ENCODE results near the gene CIB4.

CIB4 gene

DNA sequence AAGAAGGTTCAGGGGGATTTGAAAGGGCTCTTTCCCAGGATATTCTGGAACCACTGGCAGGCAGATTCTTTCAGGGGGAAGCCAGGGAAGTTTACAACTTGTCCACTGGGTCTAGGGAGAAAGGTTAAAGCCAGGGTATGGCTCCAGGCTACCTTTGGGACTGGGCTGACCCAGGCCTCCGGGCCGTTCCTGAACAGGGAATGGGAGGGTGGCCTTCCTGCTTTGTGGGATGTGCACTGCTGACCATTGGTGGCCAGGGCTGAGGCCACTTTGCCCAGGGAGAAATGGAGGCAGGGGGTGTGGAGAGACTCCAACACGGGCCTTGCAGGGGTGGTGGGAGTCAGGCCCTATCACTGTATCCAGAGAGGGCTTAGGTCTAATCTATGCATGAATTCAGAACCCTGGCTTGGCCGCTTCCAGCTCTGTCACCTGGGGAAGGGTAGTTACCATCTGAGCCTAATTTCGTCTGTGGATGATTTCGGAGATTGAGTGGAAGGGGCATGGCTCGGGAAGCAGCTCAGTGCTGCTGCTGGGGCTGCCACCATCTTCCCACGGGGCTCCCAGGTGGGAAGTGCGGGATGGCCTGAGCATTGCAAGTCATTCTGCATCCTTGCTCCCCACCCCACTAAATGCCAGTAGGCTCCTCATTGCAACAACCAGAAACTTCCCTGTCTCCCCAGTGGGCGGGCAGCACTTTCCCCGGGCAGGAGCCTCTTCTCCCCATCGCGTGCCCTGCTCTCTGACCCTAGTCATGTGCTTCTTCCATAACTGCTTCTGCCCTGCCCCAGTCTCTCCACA, 106.1 kb downstream of the CIB4 start:
- peaks cover 0 to 9% of the 10 kb centered on the region in 2 donors for H3K27me3 ChIP-seq (ENCODE audit: control insufficient read depth in 1 of 2, insufficient read depth in 2 of 2, low read length in 2 of 2)
- no peaks in the 10 kb centered on the region for H3K9me3 ChIP-seq (ENCODE audit: control insufficient read depth in 2 of 2, low read length in 2 of 2)
- H3K4me3 ChIP-seq (ENCODE audit: low read length in 2 of 2): no peak overlapping the region
- H3K4me1 ChIP-seq (ENCODE audit: control insufficient read depth, insufficient read depth, low read length): no peaks in the 10 kb centered on the region
- H3K9ac ChIP-seq (ENCODE audit: low read length in 2 of 2): no peak overlapping the region
- no peak overlapping the region for H3K27ac ChIP-seq (ENCODE audit: low read length)
- no peaks in the 10 kb centered on the region for H3K36me3 ChIP-seq (ENCODE audit: control insufficient read depth in 2 of 2, insufficient read depth in 2 of 2, low read length in 2 of 2)

DNA sequence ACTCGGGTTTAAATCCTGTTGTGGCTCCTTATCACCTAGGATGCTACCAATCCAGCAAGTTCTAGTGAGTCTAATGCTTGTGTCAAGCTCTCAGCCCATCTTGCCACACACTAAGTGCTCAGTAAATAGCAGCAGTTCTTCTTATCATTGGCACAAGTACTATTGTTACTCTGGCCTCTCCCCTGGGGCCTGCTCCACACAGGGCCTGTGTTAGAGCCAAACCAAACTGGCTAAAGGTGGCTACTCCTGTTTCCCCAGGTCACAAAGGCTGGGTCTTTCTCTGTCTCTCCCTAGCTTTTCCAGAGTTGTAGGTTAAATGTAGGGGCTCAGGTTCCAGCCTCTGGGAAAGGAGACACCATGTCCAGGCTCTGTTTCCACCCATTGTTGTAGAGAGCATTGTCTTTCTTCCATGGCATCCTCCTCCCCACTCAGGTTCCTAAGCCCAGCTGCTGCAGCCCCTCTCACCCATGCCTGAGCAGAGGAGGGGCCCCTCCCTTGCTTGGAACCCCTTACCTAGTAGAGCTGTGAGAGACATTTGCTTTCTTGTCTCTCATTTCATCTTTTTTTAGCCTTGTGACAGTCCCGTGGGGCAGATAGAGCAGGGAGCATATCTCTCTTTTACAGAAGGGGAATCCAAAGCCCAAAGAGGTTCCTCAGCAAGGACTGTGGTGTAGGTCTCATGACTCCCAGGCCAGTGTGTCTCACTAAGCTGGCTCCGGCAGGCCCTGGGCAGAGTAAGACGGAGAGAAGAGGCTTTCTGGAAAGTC, 106.9 kb downstream of the CIB4 start:
- Histone ChIP-seq H3K4me3 (ENCODE audit: low read length in 2 of 2) (no peak overlapping the region), H3K9ac (ENCODE audit: low read length in 2 of 2) (no peak overlapping the region), H3K4me1 (ENCODE audit: control insufficient read depth, insufficient read depth, low read length) (no peaks in the 10 kb centered on the region), H3K27me3 (ENCODE audit: control insufficient read depth in 1 of 2, insufficient read depth in 2 of 2, low read length in 2 of 2) (peaks cover 0 to 9% of the 10 kb centered on the region in 2 donors), H3K27ac (ENCODE audit: low read length) (no peak overlapping the region), H3K9me3 (ENCODE audit: control insufficient read depth in 2 of 2, low read length in 2 of 2) (no peaks in the 10 kb centered on the region), H3K36me3 (ENCODE audit: control insufficient read depth in 2 of 2, insufficient read depth in 2 of 2, low read length in 2 of 2) (no peaks in the 10 kb centered on the region)

DNA sequence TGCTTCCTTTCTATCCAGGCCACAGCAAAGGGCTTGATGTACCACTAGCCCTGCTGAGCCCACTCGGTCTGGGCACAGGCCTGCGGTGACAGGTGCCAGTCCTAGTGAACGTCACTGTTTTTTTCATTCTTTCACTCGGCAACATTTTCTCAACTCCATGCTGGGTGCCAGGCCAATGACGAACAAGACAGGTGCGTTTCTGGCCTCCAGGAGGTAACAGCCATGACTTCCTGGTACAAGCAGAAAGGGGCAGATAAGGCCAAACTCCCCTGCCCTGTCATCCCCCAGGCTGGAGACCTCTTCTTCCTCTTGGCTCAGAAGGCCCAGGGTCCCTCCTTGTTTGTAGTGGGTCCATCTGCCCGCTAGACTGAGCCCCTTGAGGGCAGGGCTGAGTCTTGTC, 107.5 kb downstream of the CIB4 start:
- Histone ChIP-seq H3K9ac (ENCODE audit: low read length in 2 of 2) (no peak overlapping the region), H3K36me3 (ENCODE audit: control insufficient read depth in 2 of 2, insufficient read depth in 2 of 2, low read length in 2 of 2) (no peaks in the 10 kb centered on the region), H3K4me1 (ENCODE audit: control insufficient read depth, insufficient read depth, low read length) (no peaks in the 10 kb centered on the region), H3K27me3 (ENCODE audit: control insufficient read depth in 1 of 2, insufficient read depth in 2 of 2, low read length in 2 of 2) (peaks cover 0 to 9% of the 10 kb centered on the region in 2 donors), H3K27ac (ENCODE audit: low read length) (no peak overlapping the region), H3K9me3 (ENCODE audit: control insufficient read depth in 2 of 2, low read length in 2 of 2) (no peaks in the 10 kb centered on the region), H3K4me3 (ENCODE audit: low read length in 2 of 2) (no peak overlapping the region)

DNA sequence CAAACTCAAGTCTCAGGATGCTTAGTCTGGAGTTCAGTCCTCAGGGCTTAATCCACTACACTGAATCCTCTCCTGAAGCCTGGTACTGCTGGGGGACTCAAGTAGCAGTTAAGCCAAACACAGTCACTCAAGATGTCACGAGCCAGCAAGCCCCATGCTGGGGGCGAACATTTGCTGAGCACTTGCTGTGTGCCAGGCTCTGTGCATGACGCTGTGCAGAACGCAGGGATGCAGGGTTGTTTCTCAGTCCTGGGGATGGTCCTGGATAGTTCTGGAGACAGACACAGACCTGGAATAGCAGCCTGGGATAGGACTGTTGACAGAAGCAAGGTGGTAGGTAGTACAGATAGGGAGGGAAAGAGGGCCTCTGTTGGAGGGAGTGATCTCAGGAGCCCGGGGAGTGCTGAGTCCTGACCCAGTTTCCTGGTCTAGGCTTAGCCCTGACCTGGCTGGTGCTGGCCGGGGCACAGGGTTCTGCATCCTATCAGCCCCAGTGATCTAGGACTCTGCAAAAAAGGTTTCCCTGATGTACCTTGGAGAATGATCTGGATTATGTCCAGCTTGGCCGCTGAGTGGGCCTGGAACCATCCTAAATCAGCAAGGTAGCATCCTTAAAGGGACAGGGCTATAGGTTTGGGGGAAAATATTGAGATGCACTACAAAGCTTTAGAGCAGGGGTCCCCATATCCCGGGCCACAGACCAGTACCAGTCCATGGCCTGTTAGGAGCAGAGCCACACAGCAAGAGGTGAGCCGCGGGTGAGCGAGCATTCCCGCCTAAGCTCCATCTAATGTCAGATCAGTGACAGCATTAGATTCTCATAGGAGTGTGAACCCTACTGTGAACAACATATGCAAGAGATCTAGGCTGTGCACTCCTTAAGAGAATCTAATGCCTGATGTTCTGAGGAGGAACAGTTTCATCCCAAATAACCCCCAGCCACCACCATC, 108.6 kb downstream of the CIB4 start:
- Histone ChIP-seq H3K4me1 (ENCODE audit: control insufficient read depth, insufficient read depth, low read length) (no peaks in the 10 kb centered on the region), H3K27ac (ENCODE audit: low read length) (no peak overlapping the region), H3K9ac (ENCODE audit: low read length in 2 of 2) (no peak overlapping the region), H3K9me3 (ENCODE audit: control insufficient read depth in 2 of 2, low read length in 2 of 2) (no peaks in the 10 kb centered on the region), H3K4me3 (ENCODE audit: low read length in 2 of 2) (no peak overlapping the region), H3K27me3 (ENCODE audit: control insufficient read depth in 1 of 2, insufficient read depth in 2 of 2, low read length in 2 of 2) (peaks cover 0 to 9% of the 10 kb centered on the region in 2 donors), H3K36me3 (ENCODE audit: control insufficient read depth in 2 of 2, insufficient read depth in 2 of 2, low read length in 2 of 2) (no peaks in the 10 kb centered on the region)
